GM21576 (cell line): ENCODE results near the gene FITM1.

Experiments used
- ATAC-seq: cut with Tn5 transposase; IDR thresholded peaks from one replicate; pipeline ENCODE4 v1.9.1; 2021; ENCODE audit warnings: mild to moderate bottlenecking, moderate library complexity; ENCODE audit not compliant: unreplicated experiment

The FITM1 gene

GRCh38 chr14:24116128-24116814, 14.2 kb upstream of the FITM1 start:
- ATAC-seq = no peak

GRCh38 chr14:24117179-24117578, 13.3 kb upstream of the FITM1 start:
- ATAC-seq = no peak

GRCh38 chr14:24119691-24120090, 10.8 kb upstream of the FITM1 start:
- no peak for ATAC-seq

GRCh38 chr14:24121210-24121609, 9.2 kb upstream of the FITM1 start:
- no peak for ATAC-seq

- no peak for ATAC-seq
Observed at GRCh38 chr14:24122416-24122815, 8.0 kb upstream of the FITM1 start.

- no peak for ATAC-seq
Observed at GRCh38 chr14:24122898-24123297, 7.6 kb upstream of the FITM1 start.

GRCh38 chr14:24123424-24124417, 6.7 kb upstream of the FITM1 start:
- ATAC-seq = peak; percentile 53

- ATAC-seq = no peak
Observed at GRCh38 chr14:24126939-24127338, 3.5 kb upstream of the FITM1 start.

- no peak for ATAC-seq
Observed at GRCh38 chr14:24127673-24128072, 2.8 kb upstream of the FITM1 start.

GRCh38 chr14:24129410-24129998, 955 bp upstream of the FITM1 start:
- no peak for ATAC-seq

GRCh38 chr14:24130717-24131548, 474 bp downstream of the FITM1 start:
- ATAC-seq = no peak

GRCh38 chr14:24131549-24131966, 1.1 kb downstream of the FITM1 start:
- no peak for ATAC-seq

- ATAC-seq = no peak
Observed at GRCh38 chr14:24132061-24132685, 1.7 kb downstream of the FITM1 start.

GRCh38 chr14:24132976-24133375, 2.5 kb downstream of the FITM1 start:
- ATAC-seq = no peak

GRCh38 chr14:24133735-24134134, 3.3 kb downstream of the FITM1 start:
- ATAC-seq = no peak

GRCh38 chr14:24135584-24135833, 5.0 kb downstream of the FITM1 start:
- no peak for ATAC-seq

- peak; percentile 83 for ATAC-seq
Observed at GRCh38 chr14:24135834-24136683, 5.6 kb downstream of the FITM1 start, which contains the start of gene PSME1. PSME1 (plus strand) TSS chr14:24136194; CDS start chr14:24136263, 69 bp downstream.

- no peak for ATAC-seq
Observed at GRCh38 chr14:24136684-24137528, 6.4 kb downstream of the FITM1 start.
